ENCODE measurements around the gene PKD2. TPM values are rescaled to one million over a fixed set of nuclear protein-coding genes. Genes with fewer than 3 reads are reported as not detected.

PKD2 gene
- total RNA-seq, 1 experiment from 2014 or later, result 38.4 TPM

DNA sequence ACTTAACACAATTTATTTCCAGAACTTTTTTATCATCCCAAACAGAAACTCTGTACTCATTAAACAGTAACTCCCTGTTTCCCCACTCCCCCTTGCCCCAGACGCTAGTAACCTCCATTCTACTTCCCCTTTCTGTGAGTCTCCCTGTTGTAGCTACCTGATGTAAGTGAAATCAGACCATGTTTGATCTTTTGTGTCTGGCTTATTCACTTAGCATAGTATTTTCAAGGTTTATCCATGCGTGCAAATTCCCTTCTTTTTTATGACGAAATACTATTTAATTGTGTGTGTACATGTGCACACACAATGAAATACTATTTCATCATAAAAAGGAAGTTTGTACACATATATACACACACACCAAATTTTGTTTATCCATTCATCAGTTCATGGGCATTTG lies 5.2 kb downstream of the PKD2 start:
- H3K23me2 ChIP-seq (ENCODE audit: insufficient read length, low read depth, low read length, poor library complexity, severe bottlenecking), result no peaks in the 10 kb centered on the region
- no peak overlapping the region for H4K5ac ChIP-seq (ENCODE audit: insufficient read length, low read depth, low read length)
- no peak overlapping the region for H2BK120ac ChIP-seq (ENCODE audit: low read depth, low read length, poor library complexity, severe bottlenecking)
- H3K27ac ChIP-seq (ENCODE audit: insufficient read length, low read depth, low read length), result no peak overlapping the region
- no peak for DNase-seq
- H2BK20ac ChIP-seq (ENCODE audit: low read depth, low read length, poor library complexity, severe bottlenecking), result no peak overlapping the region
- H3K4ac ChIP-seq (ENCODE audit: low read depth, low read length), result no peak overlapping the region
- no peaks in the 10 kb centered on the region for H3K9me3 ChIP-seq (ENCODE audit: control insufficient read depth, low read depth, low read length)
- H3K9me3 Mint-ChIP-seq, result peaks cover 0 to 2% of the 10 kb centered on the region in 2 experiments; a peak in 1 of 5 replicates
- no peak overlapping the region for H3K18ac ChIP-seq (ENCODE audit: insufficient read length, low read depth, low read length)
- no peak overlapping the region for H3K4me2 ChIP-seq (ENCODE audit: insufficient read depth, insufficient read length, low read length)
- no peak overlapping the region for H2BK15ac ChIP-seq (ENCODE audit: low read depth, low read length)
- no peak overlapping the region for H4K8ac ChIP-seq (replicated peaks; ENCODE audit: insufficient read length, low read depth, low read length)
- peaks cover 40% of the 10 kb centered on the region; the same call in 1 of the 2 replicates for H3K79me2 ChIP-seq (ENCODE audit: insufficient read depth, low read length)
- peaks cover 51 to 59% of the 10 kb centered on the region in 2 experiments for H3K4me1 Mint-ChIP-seq
- H3K23ac ChIP-seq (ENCODE audit: insufficient read length, low read depth, low read length), result no peak overlapping the region
- no peak overlapping the region for H2BK5ac ChIP-seq (ENCODE audit: insufficient read length, low read length)
- H4K20me1 ChIP-seq (ENCODE audit: control insufficient read depth, insufficient read depth, insufficient read length), result no peaks in the 10 kb centered on the region
- no peaks in the 10 kb centered on the region for H3K27me3 ChIP-seq (ENCODE audit: insufficient read depth, low read length)
- no peak overlapping the region for H3T11ph ChIP-seq (ENCODE audit: low read length)
- H2AFZ ChIP-seq (ENCODE audit: low read length), result no peak overlapping the region
- H3K9ac ChIP-seq (ENCODE audit: extremely low read depth, insufficient read length, low read length), result no peak overlapping the region
- H3K27ac Mint-ChIP-seq, result peak overlapping the region in 1 of 3 experiments; percentile 20; a peak in 1 of 7 replicates
- H2BK12ac ChIP-seq (ENCODE audit: insufficient read length, low read depth, low read length), result no peak overlapping the region
- no peak overlapping the region for H2AK5ac ChIP-seq (ENCODE audit: insufficient read length, low read length)
- H3K79me1 ChIP-seq (ENCODE audit: insufficient read depth, low read depth, low read length, poor library complexity, severe bottlenecking), result peaks cover 9% of the 10 kb centered on the region
- H3K14ac ChIP-seq (ENCODE audit: insufficient read depth, low read length), result no peak overlapping the region
- peaks cover 0 to 11% (median 5%) of the 10 kb centered on the region in 3 experiments; a peak in 4 of 7 replicates for H3K36me3 Mint-ChIP-seq (ENCODE audit: insufficient read depth in 1 of 3, low read depth in 3 of 3)
- TF ChIP-seq, protein P1, sequence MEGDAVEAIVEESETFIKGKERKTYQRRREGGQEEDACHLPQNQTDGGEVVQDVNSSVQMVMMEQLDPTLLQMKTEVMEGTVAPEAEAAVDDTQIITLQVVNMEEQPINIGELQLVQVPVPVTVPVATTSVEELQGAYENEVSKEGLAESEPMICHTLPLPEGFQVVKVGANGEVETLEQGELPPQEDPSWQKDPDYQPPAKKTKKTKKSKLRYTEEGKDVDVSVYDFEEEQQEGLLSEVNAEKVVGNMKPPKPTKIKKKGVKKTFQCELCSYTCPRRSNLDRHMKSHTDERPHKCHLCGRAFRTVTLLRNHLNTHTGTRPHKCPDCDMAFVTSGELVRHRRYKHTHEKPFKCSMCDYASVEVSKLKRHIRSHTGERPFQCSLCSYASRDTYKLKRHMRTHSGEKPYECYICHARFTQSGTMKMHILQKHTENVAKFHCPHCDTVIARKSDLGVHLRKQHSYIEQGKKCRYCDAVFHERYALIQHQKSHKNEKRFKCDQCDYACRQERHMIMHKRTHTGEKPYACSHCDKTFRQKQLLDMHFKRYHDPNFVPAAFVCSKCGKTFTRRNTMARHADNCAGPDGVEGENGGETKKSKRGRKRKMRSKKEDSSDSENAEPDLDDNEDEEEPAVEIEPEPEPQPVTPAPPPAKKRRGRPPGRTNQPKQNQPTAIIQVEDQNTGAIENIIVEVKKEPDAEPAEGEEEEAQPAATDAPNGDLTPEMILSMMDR (conservative IDR thresholded peaks at IDR 0.05), result no peak
- H3K27me3 Mint-ChIP-seq (ENCODE audit: low read depth), result no peaks in the 10 kb centered on the region; the same call in 1 of the 2 replicates
- no CpG with 5 or more reads among the region's 3 CpGs for WGBS (ENCODE audit: extremely low coverage, insufficient read length, low lambda C conversion rate)
- H3K4me3 Mint-ChIP-seq, result no peak overlapping the region
- H3K56ac ChIP-seq (ENCODE audit: insufficient read length, low read depth, low read length), result no peak overlapping the region
- H4K91ac ChIP-seq (ENCODE audit: insufficient read length, low read depth, low read length), result no peak overlapping the region
- peaks cover 9% of the 10 kb centered on the region; the same call in 1 of the 2 replicates for H3K4me1 ChIP-seq (ENCODE audit: insufficient read depth, low read length)
